H1 (cell line): ENCODE results near the gene HADHA. TPM values are rescaled to one million over a fixed set of nuclear protein-coding genes. Genes with fewer than 3 reads are reported as not detected.

Source experiments
- CTCF ChIP-seq, 3 experiments: IDR thresholded peaks; 1 replicate in 2 of 3; 2 replicates in 1 of 3; pipeline versions ENCODE4 v1.5.1 to v1.6.1; 2011; ENCODE audit warnings: low read length in 3 of 3, mild to moderate bottlenecking in 3 of 3, inconsistent platforms in 2 of 3, low read depth in 1 of 3, moderate library complexity in 1 of 3; ENCODE audit not compliant: insufficient read depth in 1 of 3; ENCODE audit errors: control extremely low read depth in 1 of 3
- GABPA ChIP-seq: IDR thresholded peaks from 2 replicates; pipeline ENCODE4 v1.6.1; 2011; ENCODE audit warnings: mild to moderate bottlenecking, low read length, moderate library complexity, borderline replicate concordance; ENCODE audit not compliant: insufficient read depth
- KDM1A ChIP-seq: fragments of 200-600, 300-600 bp; sonication (generic); IDR thresholded peaks from 2 replicates; pipeline ENCODE4 v1.7.1; 2016; ENCODE audit warnings: mild to moderate bottlenecking, low read length, borderline replicate concordance
- SUZ12 ChIP-seq: fragments of 200-600 bp; sonication (generic); IDR thresholded peaks from 2 replicates; pipeline ENCODE4 v1.6.1; 2012; ENCODE audit warnings: mild to moderate bottlenecking, inconsistent platforms, low read length, moderate library complexity, mixed read lengths
- polyA plus RNA-seq, 7 experiments: library from polyadenylated mRNA; depleted of rRNA in 3 of 7; stranded (reverse) in 5 of 7; unstranded in 2 of 7; fragments of >200 nt in 5 of 7; fragments of 200-250 nt in 2 of 7; gene quantifications; 1 replicate in 5 of 7; 2 replicates in 1 of 7; 4 replicates in 1 of 7; pipeline versions ENCODE4 v1.2.1 to v1.2.3, GENCODE V29; 2011 to 2013; ENCODE audit warnings: missing spikeins in 2 of 7, mixed read lengths in 2 of 7
- total RNA-seq: library from RNA; stranded (reverse); fragmentation: NEBNext Ultra II Directional; extraction: Animal tissue kit (Norgen Biotek cat#: 25700); gene quantifications from 2 replicates; pipeline ENCODE4 v1.2.1, GENCODE V29; 2021

The HADHA gene
- total and polyA plus RNA-seq, 2 of the 8 experiments (the other 6 are each of a cell fraction or from before 2014, with no cell fraction given) = 64.6 to 131 TPM

GRCh38 chr2:26172871-26173775 lies 71.3 kb downstream of the HADHA start, which contains the start of gene GAREM2 (continued):
- TF ChIP-seq KDM1A (no peak), CTCF (IDR thresholded peaks at IDR 0.05; ENCODE audit: control extremely low read depth in 1 of 3, insufficient read depth in 1 of 3, low read depth in 1 of 3, low read length in 3 of 3) (no peak), SUZ12 (no peak), GABPA (no peak)
